ENCODE measurements around the gene EEFSEC.

Gene EEFSEC

DNA sequence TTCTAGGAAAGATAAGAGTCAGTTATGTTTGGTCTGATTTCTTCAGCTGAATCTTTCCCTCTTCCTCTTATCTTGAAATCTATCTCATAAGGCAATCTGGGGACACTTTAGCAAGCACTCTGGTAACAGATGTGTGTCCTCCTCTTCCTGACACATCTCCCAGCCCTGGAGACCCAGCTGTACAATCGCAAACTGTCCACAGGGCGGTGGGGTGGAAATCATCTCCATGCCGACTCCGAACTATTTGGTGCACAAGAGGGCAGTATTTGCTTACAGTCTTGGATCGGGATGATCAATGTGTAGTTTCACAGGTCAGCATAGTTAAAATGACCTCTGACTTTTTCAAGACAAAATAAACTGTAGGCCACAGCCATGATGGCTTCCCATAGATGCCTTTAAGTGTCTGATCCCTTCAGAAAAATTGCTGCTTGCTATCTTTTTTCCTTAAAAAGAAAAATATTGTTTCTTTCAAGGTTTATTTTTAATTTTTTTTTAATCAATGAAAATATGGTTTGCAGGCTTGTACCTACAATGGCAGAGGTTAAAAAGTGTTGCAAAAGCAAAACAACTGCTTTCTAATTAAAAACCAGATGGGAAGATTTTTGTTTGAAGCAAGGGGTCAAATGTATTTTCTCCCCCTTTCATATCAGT is 17.7 kb downstream of the EEFSEC start:
- TF ChIP-seq CTCF (IDR thresholded peaks at IDR 0.05) (peak; percentile 84), ZFX (IDR thresholded peaks at IDR 0.05; ENCODE audit: borderline replicate concordance) (no peak)
- H3K27ac ChIP-seq, result no peak overlapping the region

GRCh38 chr3:128173200-128173599 is 19.9 kb downstream of the EEFSEC start:
- TF ChIP-seq ZFX (IDR thresholded peaks at IDR 0.05; ENCODE audit: borderline replicate concordance), result no peak
- no peak for TF ChIP-seq CTCF (IDR thresholded peaks at IDR 0.05)
- no peak overlapping the region for H3K27ac ChIP-seq

DNA sequence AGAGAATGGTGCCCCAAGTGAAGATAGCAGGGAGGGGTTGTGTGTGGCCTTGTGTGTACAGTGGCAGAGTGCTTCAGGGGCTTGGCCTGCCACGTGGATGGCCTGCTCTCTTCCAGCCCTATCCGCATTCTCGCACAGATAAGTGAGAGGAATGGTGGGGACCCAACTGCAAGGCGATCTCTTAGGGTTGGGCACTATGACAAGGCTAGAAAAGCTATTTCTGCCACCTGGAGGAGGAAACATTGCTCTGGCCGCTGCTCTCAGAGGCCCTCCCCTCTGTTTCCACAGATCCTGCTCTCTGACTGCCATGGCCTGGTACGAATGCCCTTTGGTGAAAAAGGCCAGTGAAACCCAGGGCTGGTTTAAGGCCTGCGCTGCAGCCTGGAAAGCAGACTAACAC is 20.6 kb downstream of the EEFSEC start:
- TF ChIP-seq CTCF (IDR thresholded peaks at IDR 0.05) (no peak), ZFX (IDR thresholded peaks at IDR 0.05; ENCODE audit: borderline replicate concordance) (no peak)
- H3K27ac ChIP-seq, result no peak overlapping the region

GRCh38 chr3:128174675-128175590 is 21.7 kb downstream of the EEFSEC start:
- no peak for TF ChIP-seq CTCF (IDR thresholded peaks at IDR 0.05)
- TF ChIP-seq ZFX (IDR thresholded peaks at IDR 0.05; ENCODE audit: borderline replicate concordance), result no peak
- no peak overlapping the region for H3K27ac ChIP-seq

GRCh38 chr3:128175768-128176167 is 22.5 kb downstream of the EEFSEC start:
- H3K27ac ChIP-seq, result no peak overlapping the region
- no peak for TF ChIP-seq CTCF (IDR thresholded peaks at IDR 0.05)
- no peak for TF ChIP-seq ZFX (IDR thresholded peaks at IDR 0.05; ENCODE audit: borderline replicate concordance)

DNA sequence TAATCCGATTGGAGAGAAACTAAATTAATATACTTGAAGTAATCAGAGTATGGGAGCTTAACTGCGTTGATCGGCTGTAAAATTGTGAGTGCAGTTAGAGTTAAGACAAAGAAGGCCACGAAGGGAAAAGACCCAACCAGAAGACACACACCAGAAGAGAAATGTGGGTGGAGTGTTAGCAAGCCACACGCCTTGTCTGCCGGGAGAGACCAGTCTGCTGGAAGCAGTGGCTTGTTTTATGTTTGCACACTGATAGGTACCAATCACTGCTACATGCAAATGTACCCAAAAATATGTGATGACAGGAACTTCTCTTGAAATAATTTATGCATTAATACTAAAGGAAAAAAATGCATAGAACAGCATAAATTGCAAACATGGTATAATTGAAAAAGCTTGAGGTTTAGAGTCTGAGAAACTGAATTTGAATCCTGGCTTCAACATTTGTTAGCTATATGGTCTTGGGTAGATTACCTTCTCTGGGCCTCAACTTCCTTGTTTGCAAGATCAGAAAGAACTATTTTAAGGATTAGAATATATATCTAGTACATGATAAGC is 23.1 kb downstream of the EEFSEC start:
- no peak overlapping the region for H3K27ac ChIP-seq
- TF ChIP-seq ZFX (IDR thresholded peaks at IDR 0.05; ENCODE audit: borderline replicate concordance), result no peak
- TF ChIP-seq CTCF (IDR thresholded peaks at IDR 0.05), result no peak

- no peak overlapping the region for H3K27ac ChIP-seq
- no peak for TF ChIP-seq CTCF (IDR thresholded peaks at IDR 0.05)
- no peak for TF ChIP-seq ZFX (IDR thresholded peaks at IDR 0.05; ENCODE audit: borderline replicate concordance)
These were observed 24.6 kb downstream of the EEFSEC start for GRCh38 chr3:128177865-128178264.
